IMR-90 (cell line): Measurements from ENCODE around the gene LIPM. TPM values are rescaled to one million over a fixed set of nuclear protein-coding genes. Genes with fewer than 3 reads are reported as not detected.

Experiments used
- ATAC-seq: fragments of 200-7000 bp; cut with Tn5 transposase; 2 replicates; pipeline ENCODE4 v1.9.1; 2020; ENCODE audit warnings: low read depth, mild to moderate bottlenecking, moderate library complexity
- BruUV-seq: library from RNA; stranded (reverse); fragments of 400-500 nt; replicated peaks from 2 replicates; lab custom pipeline; 2021; lab: Mats Ljungman, UMichigan
- CTCF ChIA-PET: fragments of 300-600 bp; formaldehyde crosslinking; extraction: SDS; loops from one replicate; lab custom pipeline; 2021; ENCODE audit warnings: antibody characterized with exemption; lab: Yijun Ruan, JAX
- POLR2A ChIA-PET: fragments of 300-600 bp; sonication (Branson Sonifier 250); formaldehyde crosslinking; loops from one replicate; lab custom pipeline; 2022; ENCODE audit warnings: antibody characterized with exemption; ENCODE audit not compliant: unreplicated experiment; lab: Charles Lee
- DNase-seq: peaks from one replicate; pipeline ENCODE4 v3.0.0; 2013
- H2AFZ ChIP-seq: replicated peaks from 2 replicates; pipeline ENCODE3; 2013; ENCODE audit warnings: low read length, mild to moderate bottlenecking; ENCODE audit not compliant: poor library complexity
- H2AK5ac ChIP-seq: 2 replicates; pipeline ENCODE4 v1.6.1; 2013; ENCODE audit warnings: low read depth, low read length, inconsistent platforms
- H2AK9ac ChIP-seq: replicated peaks from 2 replicates; pipeline ENCODE3; 2013; ENCODE audit warnings: mild to moderate bottlenecking, low read depth, low read length, moderate library complexity; ENCODE audit not compliant: poor library complexity
- H2BK120ac ChIP-seq: 2 replicates; pipeline ENCODE4 v1.6.1; 2013; ENCODE audit warnings: low read depth, low read length, inconsistent platforms
- H2BK15ac ChIP-seq: 3 replicates; pipeline ENCODE4 v1.6.1; 2013; ENCODE audit warnings: low read depth, low read length, inconsistent platforms
- H2BK20ac ChIP-seq: 2 replicates; pipeline ENCODE4 v1.6.1; 2013; ENCODE audit warnings: low read depth, mild to moderate bottlenecking, inconsistent platforms, low read length, moderate library complexity
- H2BK5ac ChIP-seq: 2 replicates; pipeline ENCODE4 v1.6.1; 2013; ENCODE audit warnings: mild to moderate bottlenecking, low read depth, low read length, inconsistent platforms; ENCODE audit not compliant: poor library complexity, severe bottlenecking
- H3K14ac ChIP-seq: replicated peaks from 2 replicates; pipeline ENCODE4 v1.6.1; 2013; ENCODE audit warnings: low read depth, low read length, inconsistent platforms
- H3K18ac ChIP-seq: 2 replicates; pipeline ENCODE4 v1.6.1; 2013; ENCODE audit warnings: low read depth, low read length, control low read depth
- H3K23ac ChIP-seq: 2 replicates; pipeline ENCODE4 v1.6.1; 2013; ENCODE audit warnings: low read depth, low read length, inconsistent platforms
- H3K27ac ChIP-seq: 2 replicates; pipeline ENCODE4 v1.5.1; 2013; ENCODE audit warnings: mild to moderate bottlenecking, control low read depth, low read length; ENCODE audit not compliant: insufficient read depth
- H3K27me3 ChIP-seq: 2 replicates; pipeline ENCODE4 v1.6.1; 2013; ENCODE audit warnings: low read length; ENCODE audit not compliant: control insufficient read depth, insufficient read depth
- H3K36me3 ChIP-seq: 2 replicates; pipeline ENCODE4 v1.6.1; 2013; ENCODE audit warnings: low read length, mixed read lengths; ENCODE audit not compliant: control insufficient read depth, insufficient read depth
- H3K4ac ChIP-seq: 2 replicates; pipeline ENCODE4 v1.6.1; 2013; ENCODE audit warnings: low read depth, low read length, inconsistent platforms
- H3K4me1 ChIP-seq: 2 replicates; pipeline ENCODE4 v1.6.1; 2013; ENCODE audit warnings: low read length, mixed read lengths; ENCODE audit not compliant: control insufficient read depth, insufficient read depth
- H3K4me2 ChIP-seq: 2 replicates; pipeline ENCODE4 v1.6.1; 2013; ENCODE audit warnings: low read depth, mild to moderate bottlenecking, control low read depth, low read length, moderate library complexity
- H3K4me3 ChIP-seq: 2 replicates; pipeline ENCODE4 v1.5.1; 2013; ENCODE audit warnings: low read depth, mild to moderate bottlenecking, control low read depth, low read length, moderate library complexity; ENCODE audit not compliant: insufficient read depth
- H3K56ac ChIP-seq: 2 replicates; pipeline ENCODE4 v1.6.1; 2013; ENCODE audit warnings: low read length, inconsistent platforms; ENCODE audit not compliant: insufficient read depth; ENCODE audit errors: extremely low read depth
- H3K79me1 ChIP-seq, 2 experiments: 2 replicates each; pipeline ENCODE4 v1.6.1; 2013; ENCODE audit warnings: low read length in 2 of 2, inconsistent platforms in 1 of 2, low read depth in 1 of 2
- H3K9ac ChIP-seq: 2 replicates; pipeline ENCODE4 v1.6.1; 2013; ENCODE audit warnings: low read depth, low read length, control low read depth
- H3K9me1 ChIP-seq: 2 replicates; pipeline ENCODE4 v1.6.1; 2013; ENCODE audit warnings: low read length, inconsistent platforms; ENCODE audit not compliant: insufficient read depth
- H3K9me3 ChIP-seq: 2 replicates; pipeline ENCODE4 v1.6.1; 2013; ENCODE audit warnings: low read length; ENCODE audit not compliant: control insufficient read depth, insufficient read depth
- H4K20me1 ChIP-seq: 2 replicates; pipeline ENCODE4 v1.6.1; 2013; ENCODE audit warnings: low read length, inconsistent platforms; ENCODE audit not compliant: insufficient read depth
- H4K5ac ChIP-seq: 2 replicates; pipeline ENCODE4 v1.6.1; 2013; ENCODE audit warnings: mild to moderate bottlenecking, low read depth, low read length, control low read depth
- H4K8ac ChIP-seq, 2 experiments: 2 replicates each; pipeline ENCODE4 v1.6.1; 2013; ENCODE audit warnings: low read depth in 2 of 2, low read length in 2 of 2, control low read depth in 1 of 2, inconsistent platforms in 1 of 2
- H4K91ac ChIP-seq: 2 replicates; pipeline ENCODE4 v1.6.1; 2013; ENCODE audit warnings: low read depth, low read length, inconsistent platforms; ENCODE audit not compliant: insufficient read depth
- BHLHE40 ChIP-seq: fragments of 150-350 bp; IDR thresholded peaks from 2 replicates; pipeline ENCODE4 v1.6.1; 2016; ENCODE audit warnings: mild to moderate bottlenecking, low read depth, low read length
- CEBPB ChIP-seq: IDR thresholded peaks from 2 replicates; pipeline ENCODE4 v1.6.1; 2012; ENCODE audit warnings: low read depth, low read length, improper control_type of control experiment
- CHD1 ChIP-seq: IDR thresholded peaks from 2 replicates; pipeline ENCODE4 v1.6.1; 2012; ENCODE audit warnings: low read depth, low read length, improper control_type of control experiment
- FOS ChIP-seq: fragments of 150-350 bp; IDR thresholded peaks from 2 replicates; pipeline ENCODE4 v1.6.1; 2016; ENCODE audit warnings: low read depth, low read length
- MAZ ChIP-seq: IDR thresholded peaks from 2 replicates; pipeline ENCODE4 v1.6.1; 2012; ENCODE audit warnings: low read depth, mild to moderate bottlenecking, low read length, improper control_type of control experiment, moderate library complexity, borderline replicate concordance
- MXI1 ChIP-seq: IDR thresholded peaks from 2 replicates; pipeline ENCODE4 v1.6.1; 2012; ENCODE audit warnings: low read depth, mild to moderate bottlenecking, low read length, moderate library complexity, borderline replicate concordance
- NFE2L2 ChIP-seq: fragments of 150-350 bp; IDR thresholded peaks from 2 replicates; pipeline ENCODE4 v1.6.1; 2016; ENCODE audit warnings: low read depth, mild to moderate bottlenecking, low read length
- POLR2A ChIP-seq: IDR thresholded peaks from 2 replicates; pipeline ENCODE4 v1.6.1; 2012; ENCODE audit warnings: mild to moderate bottlenecking, low read depth, low read length
- RAD21 ChIP-seq: IDR thresholded peaks from 2 replicates; pipeline ENCODE4 v1.6.1; 2012; ENCODE audit warnings: low read length, improper control_type of control experiment
- RFX5 ChIP-seq: IDR thresholded peaks from 2 replicates; pipeline ENCODE4 v1.8.0; 2012; ENCODE audit warnings: low read depth, mild to moderate bottlenecking, low read length, moderate library complexity
- SMC3 ChIP-seq: fragments of 150-350 bp; IDR thresholded peaks from 2 replicates; pipeline ENCODE4 v1.6.1; 2016; ENCODE audit warnings: low read depth, mild to moderate bottlenecking, antibody characterized with exemption, low read length, moderate library complexity
- WGBS, 2 experiments: methylation state at CpG; one replicate each; pipeline versions ENCODE4 v1.1.5 to v1.1.7; 2013; ENCODE audit warnings: missing lambda C conversion rate in 2 of 2; ENCODE audit not compliant: insufficient read length in 1 of 2; ENCODE audit errors: extremely low coverage in 2 of 2; 5-methylcytosine and 5-hydroxymethylcytosine counted together
- dilution Hi-C: fragments of 300-500 bp; cut with HindIII; formaldehyde crosslinking; loops from one replicate; pipeline ENCODE4 v1.14.3; 2018; ENCODE audit warnings: low sequenced_read_pairs; ENCODE audit not compliant: unreplicated experiment
- in situ Hi-C: fragments of 300-500 bp; cut with MboI; formaldehyde crosslinking; loops from 3 replicates; pipeline ENCODE4 v1.14.3; 2019; ENCODE audit warnings: low sequenced_read_pairs, inconsistent platforms, mixed read lengths
- intact Hi-C: fragments of 100-400 bp; cut with micrococcal nuclease; formaldehyde crosslinking; loops from 2 replicates; pipeline ENCODE4 v1.10.0; 2022
- polyA plus RNA-seq, 3 experiments: library from polyadenylated mRNA; depleted of rRNA; stranded (reverse); fragments of >200 nt; gene quantifications; 2 replicates each; pipeline ENCODE4 v1.2.3, GENCODE V29; 2012; ENCODE audit warnings: low replicate concordance in 1 of 3
- total RNA-seq: library from RNA; depleted of rRNA; stranded (reverse); fragments of >200 nt; gene quantifications from 2 replicates; pipeline ENCODE4 v1.2.3, GENCODE V29; 2012
- TF ChIP-seq, protein P1 (sequence below): fragments of 150-350 bp; IDR thresholded peaks from 2 replicates; pipeline ENCODE4 v1.6.1; 2016; ENCODE audit warnings: low read depth, mild to moderate bottlenecking, low read length, moderate library complexity, borderline replicate concordance
- TF ChIP-seq, protein P2 (sequence below): conservative IDR thresholded peaks from 2 replicates; pipeline ENCODE4 v1.5.1; 2012; ENCODE audit warnings: mild to moderate bottlenecking, low read depth, low read length, improper control_type of control experiment
- TF ChIP-seq, protein P3 (sequence below): fragments of 150-350 bp; IDR thresholded peaks from 2 replicates; pipeline ENCODE4 v1.6.1; 2017; ENCODE audit warnings: mild to moderate bottlenecking, antibody characterized with exemption, low read length, low read depth

LIPM gene
- total and polyA plus RNA-seq, 2 of the 4 experiments (the other 2 are of a cell fraction) = not detected

DNA sequence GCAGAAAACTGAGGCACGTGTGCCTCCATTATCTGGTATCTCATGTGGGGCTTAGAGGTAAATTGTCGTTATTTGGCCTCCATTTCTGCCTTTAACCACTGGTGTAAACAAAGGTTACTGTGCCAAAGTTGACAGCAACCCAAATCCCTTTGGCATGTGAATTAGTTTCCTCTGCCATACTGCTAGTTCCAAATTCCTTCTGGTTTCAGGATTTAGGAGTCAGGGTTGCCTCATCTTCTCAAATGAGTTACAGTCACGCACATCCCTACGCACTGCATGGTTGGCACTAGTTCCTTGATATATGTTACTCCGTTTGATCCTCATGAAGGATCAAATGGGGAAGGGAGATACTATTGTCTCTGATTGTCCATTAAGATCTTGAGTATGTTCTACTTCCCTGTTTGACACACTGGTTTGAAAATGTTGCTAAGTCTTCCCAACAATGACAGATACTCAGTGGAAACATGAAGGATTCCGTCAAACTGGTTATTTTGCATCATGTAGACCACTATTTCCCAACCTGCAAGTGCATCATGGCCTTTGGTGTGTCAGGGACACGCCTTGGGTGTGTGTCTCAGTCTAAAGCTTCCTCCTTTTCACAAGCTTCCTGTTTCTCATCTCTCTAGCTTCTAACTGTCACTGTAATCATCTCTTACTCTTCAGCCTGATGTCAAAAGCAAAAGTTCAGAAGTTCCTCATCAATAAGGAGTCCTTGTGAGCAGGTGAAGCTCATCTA is 43.0 kb upstream of the LIPM start, which contains the start of gene LIPN:
LIPN (plus strand) TSS at position 655 of the 736 bp plus-strand sequence. CDS start 1,386 bp downstream, outside the sequence.
- intact Hi-C loops (loop anchor here (5.0 kb wide), 1 partner anchor 42 kb away; no protein-coding TSS in a partner anchor), dilution Hi-C loops (no loop called here), in situ Hi-C loops (no loop called here)
- TF ChIP-seq CHD1 = no peak
- TF ChIP-seq, protein P1, sequence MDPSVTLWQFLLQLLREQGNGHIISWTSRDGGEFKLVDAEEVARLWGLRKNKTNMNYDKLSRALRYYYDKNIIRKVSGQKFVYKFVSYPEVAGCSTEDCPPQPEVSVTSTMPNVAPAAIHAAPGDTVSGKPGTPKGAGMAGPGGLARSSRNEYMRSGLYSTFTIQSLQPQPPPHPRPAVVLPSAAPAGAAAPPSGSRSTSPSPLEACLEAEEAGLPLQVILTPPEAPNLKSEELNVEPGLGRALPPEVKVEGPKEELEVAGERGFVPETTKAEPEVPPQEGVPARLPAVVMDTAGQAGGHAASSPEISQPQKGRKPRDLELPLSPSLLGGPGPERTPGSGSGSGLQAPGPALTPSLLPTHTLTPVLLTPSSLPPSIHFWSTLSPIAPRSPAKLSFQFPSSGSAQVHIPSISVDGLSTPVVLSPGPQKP = no peak
- no peak for TF ChIP-seq FOS
- no peak for TF ChIP-seq CEBPB
- no peak for TF ChIP-seq POLR2A
- no peak for TF ChIP-seq NFE2L2
- no peak for TF ChIP-seq MXI1
- TF ChIP-seq MAZ = no peak
- TF ChIP-seq RAD21 = no peak
- TF ChIP-seq SMC3 = no peak
- TF ChIP-seq, protein P2, sequence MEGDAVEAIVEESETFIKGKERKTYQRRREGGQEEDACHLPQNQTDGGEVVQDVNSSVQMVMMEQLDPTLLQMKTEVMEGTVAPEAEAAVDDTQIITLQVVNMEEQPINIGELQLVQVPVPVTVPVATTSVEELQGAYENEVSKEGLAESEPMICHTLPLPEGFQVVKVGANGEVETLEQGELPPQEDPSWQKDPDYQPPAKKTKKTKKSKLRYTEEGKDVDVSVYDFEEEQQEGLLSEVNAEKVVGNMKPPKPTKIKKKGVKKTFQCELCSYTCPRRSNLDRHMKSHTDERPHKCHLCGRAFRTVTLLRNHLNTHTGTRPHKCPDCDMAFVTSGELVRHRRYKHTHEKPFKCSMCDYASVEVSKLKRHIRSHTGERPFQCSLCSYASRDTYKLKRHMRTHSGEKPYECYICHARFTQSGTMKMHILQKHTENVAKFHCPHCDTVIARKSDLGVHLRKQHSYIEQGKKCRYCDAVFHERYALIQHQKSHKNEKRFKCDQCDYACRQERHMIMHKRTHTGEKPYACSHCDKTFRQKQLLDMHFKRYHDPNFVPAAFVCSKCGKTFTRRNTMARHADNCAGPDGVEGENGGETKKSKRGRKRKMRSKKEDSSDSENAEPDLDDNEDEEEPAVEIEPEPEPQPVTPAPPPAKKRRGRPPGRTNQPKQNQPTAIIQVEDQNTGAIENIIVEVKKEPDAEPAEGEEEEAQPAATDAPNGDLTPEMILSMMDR = no peak
- no peak for TF ChIP-seq BHLHE40
- TF ChIP-seq, protein P3, sequence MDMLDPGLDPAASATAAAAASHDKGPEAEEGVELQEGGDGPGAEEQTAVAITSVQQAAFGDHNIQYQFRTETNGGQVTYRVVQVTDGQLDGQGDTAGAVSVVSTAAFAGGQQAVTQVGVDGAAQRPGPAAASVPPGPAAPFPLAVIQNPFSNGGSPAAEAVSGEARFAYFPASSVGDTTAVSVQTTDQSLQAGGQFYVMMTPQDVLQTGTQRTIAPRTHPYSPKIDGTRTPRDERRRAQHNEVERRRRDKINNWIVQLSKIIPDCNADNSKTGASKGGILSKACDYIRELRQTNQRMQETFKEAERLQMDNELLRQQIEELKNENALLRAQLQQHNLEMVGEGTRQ = no peak
- no peak for TF ChIP-seq RFX5
- DNase-seq = no peak
- Histone ChIP-seq H3K36me3 (no peaks in the 10 kb centered on the region), H3K9me1 (no peaks in the 10 kb centered on the region), H3K18ac (no peak within 1 kb of the TSS), H3K79me1 (no peaks in the 10 kb centered on the region), H2BK15ac (no peak within 1 kb of the TSS), H2AFZ (no peak within 1 kb of the TSS), H3K14ac (no peak within 1 kb of the TSS), H3K9me3 (no peaks in the 10 kb centered on the region), H4K20me1 (no peaks in the 10 kb centered on the region), H2AK9ac (no peak within 1 kb of the TSS), H2AK5ac (no peak within 1 kb of the TSS), H2BK20ac (no peak within 1 kb of the TSS), H2BK5ac (no peak within 1 kb of the TSS), H3K4me1 (no peaks in the 10 kb centered on the region), H3K56ac (no peak within 1 kb of the TSS), H4K5ac (no peak within 1 kb of the TSS), H3K27ac (no peak within 1 kb of the TSS), H3K4ac (no peak within 1 kb of the TSS), H4K91ac (no peak within 1 kb of the TSS), H3K4me2 (no peak within 1 kb of the TSS), H3K9ac (no peak within 1 kb of the TSS), H4K8ac (no peak within 1 kb of the TSS), H3K23ac (no peak within 1 kb of the TSS), H2BK120ac (no peak within 1 kb of the TSS), H3K4me3 (no peak within 1 kb of the TSS), H3K27me3 (peaks cover 11% of the 10 kb centered on the region)
- ATAC-seq = no peak
- POLR2A ChIA-PET = no interaction called here
- WGBS, 2 experiments = no CpG with 5 or more reads among the region's 7 CpGs
- BruUV-seq = no TSS peak
- CTCF ChIA-PET = interaction anchor here (0.8 to 1.4 kb wide), 3 partner anchors 11 to 194 kb away, joined by 3 to 4 read pairs (median 3); no protein-coding TSS in a partner anchor
